BE2C (cell line): ENCODE results near the gene GPX3.

ENCODE experiments used
- DNase-seq: peaks from one replicate; pipeline ENCODE4 v3.0.0-alpha.2; 2020
- H3K27me3 ChIP-seq: fragments of 250-450 bp; sonication (Bioruptor Pico); 2 replicates; pipeline ENCODE4 v1.5.1; 2020; ENCODE audit warnings: mild to moderate bottlenecking
- H3K36me3 ChIP-seq: fragments of 250-450 bp; sonication (Bioruptor Pico); 2 replicates; pipeline ENCODE4 v1.5.1; 2020; ENCODE audit warnings: mild to moderate bottlenecking
- H3K4me1 ChIP-seq: fragments of 250-450 bp; sonication (Bioruptor Pico); 2 replicates; pipeline ENCODE4 v1.5.1; 2020
- H3K4me3 ChIP-seq: 2 replicates; pipeline ENCODE4 v1.5.1; 2011; ENCODE audit warnings: low read depth, low read length
- H3K9me3 ChIP-seq: fragments of 250-450 bp; sonication (Bioruptor Pico); 2 replicates; pipeline ENCODE4 v1.5.1; 2020
- CTCF ChIP-seq: IDR thresholded peaks from 2 replicates; pipeline ENCODE4 v1.5.1; 2012; ENCODE audit warnings: mild to moderate bottlenecking, low read depth, low read length

Gene GPX3

GRCh38 chr5:151077419-151077818 is 57.0 kb downstream of the GPX3 start:
- no peaks in the 10 kb centered on the region; the same call in 1 of the 2 replicates for H3K36me3 ChIP-seq
- DNase-seq, result no peak
- H3K27me3 ChIP-seq, result no peaks in the 10 kb centered on the region
- H3K9me3 ChIP-seq, result no peaks in the 10 kb centered on the region; the same call in 1 of the 2 replicates
- no peak for TF ChIP-seq CTCF
- peaks cover 3% of the 10 kb centered on the region; the same call in 1 of the 2 replicates for H3K4me1 ChIP-seq
- no peak overlapping the region for H3K4me3 ChIP-seq

- Histone ChIP-seq H3K27me3 (no peaks in the 10 kb centered on the region), H3K4me3 (no peak overlapping the region), H3K9me3 (no peaks in the 10 kb centered on the region; the same call in 1 of the 2 replicates), H3K4me1 (peaks cover 3% of the 10 kb centered on the region; the same call in 1 of the 2 replicates), H3K36me3 (no peaks in the 10 kb centered on the region; the same call in 1 of the 2 replicates)
- no peak for TF ChIP-seq CTCF
- no peak for DNase-seq
Observed at GRCh38 chr5:151077967-151078366, 57.6 kb downstream of the GPX3 start.
